ENCODE data around the gene CCNDBP1. TPM values are rescaled to one million over a fixed set of nuclear protein-coding genes. Genes with fewer than 3 reads are reported as not detected.

The CCNDBP1 gene
- total RNA-seq, 2 experiments from 2014 or later = 92.3 to 103 TPM

DNA sequence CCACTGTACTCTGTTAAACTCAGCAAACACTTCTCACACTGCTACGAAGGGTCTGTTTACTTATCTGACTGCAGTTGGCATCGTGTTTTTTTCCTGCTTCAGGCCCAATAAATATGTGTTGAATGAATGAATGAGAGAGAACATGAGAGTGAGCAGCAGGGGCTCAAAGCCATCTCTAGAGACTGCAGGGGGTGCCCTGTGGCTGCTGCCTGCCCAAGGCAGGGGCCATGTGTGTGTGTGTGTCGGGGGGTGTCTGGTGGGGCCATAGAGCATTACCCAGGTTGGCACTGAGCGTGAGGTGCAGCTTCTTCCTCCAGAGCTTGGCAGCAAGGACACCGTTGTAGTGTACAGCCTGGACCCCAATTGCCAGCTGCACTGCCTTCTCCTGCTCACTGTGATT, 20.9 kb downstream of the CCNDBP1 start:
- H3K36me3 ChIP-seq (ENCODE audit: insufficient read depth, low read length) = no peaks in the 10 kb centered on the region
- peaks cover 3 to 13% of the 10 kb centered on the region in 2 experiments for H3K27me3 ChIP-seq (ENCODE audit: control insufficient read depth in 1 of 2, insufficient read depth in 2 of 2, low read length in 2 of 2)
- Mint-ChIP-seq H3K9me3 (no peaks in the 10 kb centered on the region), H3K4me1 (ENCODE audit: low read depth) (peaks cover 6% of the 10 kb centered on the region), H3K36me3 (ENCODE audit: low read depth) (no peaks in the 10 kb centered on the region), H3K27me3 (peaks cover 10% of the 10 kb centered on the region), H3K27ac (no peak overlapping the region), H3K4me3 (no peak overlapping the region)
- no peaks in the 10 kb centered on the region for H3K9me3 ChIP-seq (ENCODE audit: control insufficient read depth in 1 of 2, insufficient read depth in 1 of 2, low read length in 2 of 2)
- no peak for DNase-seq
- H3K4me3 ChIP-seq (ENCODE audit: low read length) = no peak overlapping the region
- TF ChIP-seq, protein P1, sequence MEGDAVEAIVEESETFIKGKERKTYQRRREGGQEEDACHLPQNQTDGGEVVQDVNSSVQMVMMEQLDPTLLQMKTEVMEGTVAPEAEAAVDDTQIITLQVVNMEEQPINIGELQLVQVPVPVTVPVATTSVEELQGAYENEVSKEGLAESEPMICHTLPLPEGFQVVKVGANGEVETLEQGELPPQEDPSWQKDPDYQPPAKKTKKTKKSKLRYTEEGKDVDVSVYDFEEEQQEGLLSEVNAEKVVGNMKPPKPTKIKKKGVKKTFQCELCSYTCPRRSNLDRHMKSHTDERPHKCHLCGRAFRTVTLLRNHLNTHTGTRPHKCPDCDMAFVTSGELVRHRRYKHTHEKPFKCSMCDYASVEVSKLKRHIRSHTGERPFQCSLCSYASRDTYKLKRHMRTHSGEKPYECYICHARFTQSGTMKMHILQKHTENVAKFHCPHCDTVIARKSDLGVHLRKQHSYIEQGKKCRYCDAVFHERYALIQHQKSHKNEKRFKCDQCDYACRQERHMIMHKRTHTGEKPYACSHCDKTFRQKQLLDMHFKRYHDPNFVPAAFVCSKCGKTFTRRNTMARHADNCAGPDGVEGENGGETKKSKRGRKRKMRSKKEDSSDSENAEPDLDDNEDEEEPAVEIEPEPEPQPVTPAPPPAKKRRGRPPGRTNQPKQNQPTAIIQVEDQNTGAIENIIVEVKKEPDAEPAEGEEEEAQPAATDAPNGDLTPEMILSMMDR (IDR thresholded peaks at IDR 0.05) = no peak
- intact Hi-C loops (cut with DNase I, micrococcal nuclease) = no loop called here
- POLR2A ChIA-PET = no interaction called here
- H3K27ac ChIP-seq (ENCODE audit: low read depth in 1 of 2, low read length in 2 of 2) = no peak overlapping the region
- no peak for ATAC-seq (ENCODE audit: poor library complexity)
- peaks cover 3% of the 10 kb centered on the region for H3K4me1 ChIP-seq (ENCODE audit: insufficient read depth, low read length)
- CTCF ChIA-PET = no interaction called here

DNA sequence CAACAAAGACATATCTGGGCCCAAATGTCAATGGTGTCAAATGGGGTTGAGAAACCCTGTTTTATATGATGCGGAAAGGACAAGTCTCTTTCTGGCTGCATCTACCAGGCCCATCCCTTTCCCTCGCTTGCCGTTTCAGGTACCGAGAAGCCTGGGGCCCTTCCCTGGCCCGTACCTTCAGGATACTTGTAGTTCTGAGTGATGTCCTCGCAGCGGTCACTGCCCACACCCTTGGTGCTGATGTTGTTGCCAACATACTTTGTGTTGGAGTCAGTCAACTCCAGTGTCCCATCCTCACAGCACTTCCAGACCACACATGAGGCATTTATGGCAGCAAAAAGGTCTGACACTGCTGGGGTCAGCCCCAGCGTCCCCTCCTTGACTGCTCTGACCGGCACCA, 21.8 kb downstream of the CCNDBP1 start:
- POLR2A ChIA-PET = no interaction called here
- TF ChIP-seq, protein P1 (IDR thresholded peaks at IDR 0.05) = no peak
- H3K36me3 ChIP-seq (ENCODE audit: insufficient read depth, low read length) = no peaks in the 10 kb centered on the region
- Mint-ChIP-seq H3K27ac (no peak overlapping the region), H3K27me3 (peaks cover 10% of the 10 kb centered on the region), H3K36me3 (ENCODE audit: low read depth) (no peaks in the 10 kb centered on the region), H3K9me3 (no peaks in the 10 kb centered on the region), H3K4me1 (ENCODE audit: low read depth) (peaks cover 6% of the 10 kb centered on the region), H3K4me3 (no peak overlapping the region)
- peaks cover 3 to 13% of the 10 kb centered on the region in 2 experiments for H3K27me3 ChIP-seq (ENCODE audit: control insufficient read depth in 1 of 2, insufficient read depth in 2 of 2, low read length in 2 of 2)
- no peak for ATAC-seq (ENCODE audit: poor library complexity)
- H3K9me3 ChIP-seq (ENCODE audit: control insufficient read depth in 1 of 2, insufficient read depth in 1 of 2, low read length in 2 of 2) = no peaks in the 10 kb centered on the region
- peaks cover 3% of the 10 kb centered on the region for H3K4me1 ChIP-seq (ENCODE audit: insufficient read depth, low read length)
- CTCF ChIA-PET = no interaction called here
- no peak overlapping the region for H3K27ac ChIP-seq (ENCODE audit: low read depth in 1 of 2, low read length in 2 of 2)
- DNase-seq = no peak
- intact Hi-C loops (cut with DNase I, micrococcal nuclease) = no loop called here
- H3K4me3 ChIP-seq (ENCODE audit: low read length) = no peak overlapping the region

DNA sequence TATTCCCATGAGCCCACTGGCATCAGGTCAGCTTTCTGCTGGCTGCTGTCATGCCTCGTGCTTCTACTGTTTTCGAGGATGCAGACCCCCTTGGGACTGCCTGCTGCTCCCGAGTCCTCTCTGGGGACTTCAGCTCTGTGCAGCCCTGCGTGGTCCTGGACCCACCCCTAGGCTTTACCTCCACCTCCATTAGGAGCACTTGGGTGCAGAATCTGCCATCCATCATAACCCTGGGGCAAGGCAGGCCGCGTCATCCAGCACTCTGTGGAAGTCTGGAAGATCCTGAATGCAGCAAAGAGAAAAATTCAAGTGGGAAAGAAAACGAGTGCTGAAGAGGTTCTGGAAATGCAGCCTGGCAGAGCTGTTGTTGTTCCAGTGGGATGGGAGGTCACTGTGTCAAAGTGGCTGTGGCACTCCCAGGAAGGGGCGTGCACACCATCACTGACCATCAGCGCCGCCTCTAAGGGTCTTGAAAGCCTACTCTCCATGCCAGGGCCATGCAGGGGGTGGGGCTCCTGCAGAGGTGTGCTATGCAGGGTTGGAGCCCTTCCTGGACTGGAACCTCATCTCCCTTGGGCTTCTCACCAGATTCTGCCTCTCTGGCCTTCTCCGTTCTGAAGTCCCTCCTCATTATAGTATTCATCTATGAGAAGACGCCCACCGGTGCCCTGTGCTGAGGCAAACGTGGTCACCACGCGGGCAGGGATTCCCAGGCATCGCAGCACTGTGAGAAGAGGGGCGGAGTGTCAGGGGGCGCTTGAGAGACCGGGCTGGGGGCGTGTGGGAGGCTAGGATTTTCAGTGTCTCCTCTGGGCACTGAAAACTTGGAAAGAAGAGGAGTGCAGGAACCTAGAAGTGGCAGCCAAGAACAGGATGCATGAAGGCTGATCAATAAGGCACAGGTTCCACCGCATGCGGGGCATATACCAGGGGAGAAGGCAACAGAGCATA, 23.1 kb downstream of the CCNDBP1 start:
- no peaks in the 10 kb centered on the region for H3K36me3 ChIP-seq (ENCODE audit: insufficient read depth, low read length)
- ATAC-seq (ENCODE audit: poor library complexity) (no peak), DNase-seq (no peak)
- Mint-ChIP-seq H3K4me1 (ENCODE audit: low read depth) (peaks cover 6% of the 10 kb centered on the region), H3K4me3 (no peak overlapping the region), H3K36me3 (ENCODE audit: low read depth) (no peaks in the 10 kb centered on the region), H3K9me3 (no peaks in the 10 kb centered on the region), H3K27me3 (peaks cover 10% of the 10 kb centered on the region), H3K27ac (no peak overlapping the region)
- H3K4me1 ChIP-seq (ENCODE audit: insufficient read depth, low read length) = peaks cover 3% of the 10 kb centered on the region
- POLR2A ChIA-PET = no interaction called here
- H3K27ac ChIP-seq (ENCODE audit: low read depth in 1 of 2, low read length in 2 of 2) = no peak overlapping the region
- H3K4me3 ChIP-seq (ENCODE audit: low read length) = no peak overlapping the region
- intact Hi-C loops (cut with DNase I, micrococcal nuclease) = no loop called here
- H3K9me3 ChIP-seq (ENCODE audit: control insufficient read depth in 1 of 2, insufficient read depth in 1 of 2, low read length in 2 of 2) = no peaks in the 10 kb centered on the region
- H3K27me3 ChIP-seq (ENCODE audit: control insufficient read depth in 1 of 2, insufficient read depth in 2 of 2, low read length in 2 of 2) = peaks cover 3 to 13% of the 10 kb centered on the region in 2 experiments
- TF ChIP-seq, protein P1 (IDR thresholded peaks at IDR 0.05) = no peak
- CTCF ChIA-PET = no interaction called here
